Astrocyte of the cerebellum (primary cell): ENCODE measurements around the gene EPHB2.

Experiments
- DNase-seq: peaks from one replicate; pipeline ENCODE4 v3.0.0-alpha.2; 2011; ENCODE audit warnings: low read depth
- H3K4me3 ChIP-seq: 2 replicates; pipeline ENCODE4 v1.5.1; 2011; ENCODE audit warnings: mild to moderate bottlenecking, low read depth, low read length, moderate library complexity
- in situ Hi-C: cut with HindIII; loops from 2 replicates; pipeline ENCODE4 v1.10.0; 2017; ENCODE audit warnings: low sequenced_read_pairs
- TF ChIP-seq, protein P1 (sequence below): IDR thresholded peaks from 2 replicates; pipeline ENCODE4 v1.5.1; 2012; ENCODE audit warnings: low read length, low read depth, moderate library complexity, mild to moderate bottlenecking; ENCODE audit errors: missing control alignments

Gene EPHB2

DNA sequence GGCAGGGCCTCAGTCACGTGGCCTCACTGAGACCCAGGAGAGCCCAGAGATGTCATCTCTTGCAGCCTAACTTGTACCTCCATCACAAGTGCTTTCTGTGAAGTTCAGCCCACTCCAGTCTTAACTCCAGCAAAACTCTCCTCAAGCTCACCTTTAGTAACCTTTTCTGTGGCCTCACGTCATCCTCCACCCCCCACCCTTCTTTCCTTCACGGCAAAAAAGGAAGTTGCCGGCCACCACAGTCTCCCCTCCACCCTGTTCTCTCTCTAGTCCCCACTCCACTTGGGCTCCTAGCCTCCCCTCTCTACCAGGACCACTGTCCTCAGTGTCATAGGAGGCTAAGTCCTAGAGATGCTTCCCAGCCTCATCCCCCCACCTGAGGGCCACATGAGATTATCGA lies 155.1 kb downstream of the EPHB2 start:
- H3K4me3 ChIP-seq, result no peak overlapping the region
- TF ChIP-seq, protein P1, sequence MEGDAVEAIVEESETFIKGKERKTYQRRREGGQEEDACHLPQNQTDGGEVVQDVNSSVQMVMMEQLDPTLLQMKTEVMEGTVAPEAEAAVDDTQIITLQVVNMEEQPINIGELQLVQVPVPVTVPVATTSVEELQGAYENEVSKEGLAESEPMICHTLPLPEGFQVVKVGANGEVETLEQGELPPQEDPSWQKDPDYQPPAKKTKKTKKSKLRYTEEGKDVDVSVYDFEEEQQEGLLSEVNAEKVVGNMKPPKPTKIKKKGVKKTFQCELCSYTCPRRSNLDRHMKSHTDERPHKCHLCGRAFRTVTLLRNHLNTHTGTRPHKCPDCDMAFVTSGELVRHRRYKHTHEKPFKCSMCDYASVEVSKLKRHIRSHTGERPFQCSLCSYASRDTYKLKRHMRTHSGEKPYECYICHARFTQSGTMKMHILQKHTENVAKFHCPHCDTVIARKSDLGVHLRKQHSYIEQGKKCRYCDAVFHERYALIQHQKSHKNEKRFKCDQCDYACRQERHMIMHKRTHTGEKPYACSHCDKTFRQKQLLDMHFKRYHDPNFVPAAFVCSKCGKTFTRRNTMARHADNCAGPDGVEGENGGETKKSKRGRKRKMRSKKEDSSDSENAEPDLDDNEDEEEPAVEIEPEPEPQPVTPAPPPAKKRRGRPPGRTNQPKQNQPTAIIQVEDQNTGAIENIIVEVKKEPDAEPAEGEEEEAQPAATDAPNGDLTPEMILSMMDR, result no peak
- in situ Hi-C loops, result no loop called here
- DNase-seq, result no peak

DNA sequence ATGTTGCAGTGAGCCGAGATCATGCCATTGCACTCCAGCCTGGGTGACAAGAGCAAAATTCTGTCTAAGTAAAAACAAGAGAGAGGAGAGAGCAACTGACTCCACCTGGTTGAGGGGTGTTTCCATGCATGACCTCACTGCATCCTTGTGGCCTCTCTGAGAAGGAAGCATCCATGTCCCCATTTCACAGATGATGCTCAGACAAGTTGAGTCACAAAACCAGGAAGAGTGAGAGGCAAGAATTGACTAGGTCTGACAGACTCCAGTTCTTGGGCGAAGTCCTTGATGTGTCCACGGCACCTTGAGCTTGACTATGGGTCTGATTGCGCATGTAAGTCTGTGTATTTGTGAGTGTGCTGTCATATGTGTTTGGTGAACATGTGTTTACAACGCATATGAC lies 156.2 kb downstream of the EPHB2 start:
- in situ Hi-C loops, result no loop called here
- no peak overlapping the region for H3K4me3 ChIP-seq

DNA sequence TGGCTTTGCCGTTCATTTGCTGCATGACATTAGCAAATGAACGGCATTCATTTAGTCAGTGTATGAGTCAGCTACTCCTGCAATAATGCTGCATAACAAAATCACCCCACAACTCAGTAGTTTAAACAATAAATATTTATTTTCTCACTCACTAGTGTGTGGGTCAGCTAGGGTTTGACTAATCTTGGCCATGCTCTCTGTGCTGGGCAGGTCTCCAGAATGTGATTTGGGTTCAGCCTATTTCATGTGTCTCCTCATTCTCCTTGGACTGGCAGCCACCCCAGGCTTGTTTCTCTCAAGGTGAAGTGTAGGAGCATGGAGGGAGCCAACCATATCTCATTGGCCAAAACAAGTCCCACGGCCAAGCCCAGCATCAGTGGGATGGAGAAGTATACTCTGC lies 157.7 kb downstream of the EPHB2 start:
- in situ Hi-C loops, result no loop called here
- DNase-seq, result no peak
- no peak overlapping the region for H3K4me3 ChIP-seq
- TF ChIP-seq, protein P1, result no peak

More for the DNA sequence above, 156.2 kb downstream of the EPHB2 start:
- TF ChIP-seq, protein P1, result no peak
- no peak for DNase-seq

DNA sequence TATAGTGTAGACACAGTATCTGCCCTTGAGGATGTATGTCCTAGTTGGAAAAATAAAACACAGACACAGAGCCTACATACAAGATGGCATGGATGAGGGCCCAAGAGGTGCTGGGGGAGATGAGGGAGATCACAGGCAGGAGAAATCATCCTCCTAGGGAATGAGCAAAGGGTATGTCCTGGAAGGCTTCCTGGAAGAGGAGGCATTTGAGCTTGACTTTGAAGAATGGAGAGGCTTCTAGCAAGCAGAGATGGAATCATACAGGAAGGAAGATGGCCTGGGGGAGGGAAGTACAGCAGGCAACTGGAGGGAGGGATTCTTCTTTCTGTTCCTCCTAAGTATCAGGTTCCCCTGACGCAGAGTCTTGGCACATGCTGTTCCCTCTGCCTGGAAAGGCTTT lies 158.7 kb downstream of the EPHB2 start:
- no peak for DNase-seq
- TF ChIP-seq, protein P1, result no peak
- H3K4me3 ChIP-seq, result no peak overlapping the region
- in situ Hi-C loops, result no loop called here

DNA sequence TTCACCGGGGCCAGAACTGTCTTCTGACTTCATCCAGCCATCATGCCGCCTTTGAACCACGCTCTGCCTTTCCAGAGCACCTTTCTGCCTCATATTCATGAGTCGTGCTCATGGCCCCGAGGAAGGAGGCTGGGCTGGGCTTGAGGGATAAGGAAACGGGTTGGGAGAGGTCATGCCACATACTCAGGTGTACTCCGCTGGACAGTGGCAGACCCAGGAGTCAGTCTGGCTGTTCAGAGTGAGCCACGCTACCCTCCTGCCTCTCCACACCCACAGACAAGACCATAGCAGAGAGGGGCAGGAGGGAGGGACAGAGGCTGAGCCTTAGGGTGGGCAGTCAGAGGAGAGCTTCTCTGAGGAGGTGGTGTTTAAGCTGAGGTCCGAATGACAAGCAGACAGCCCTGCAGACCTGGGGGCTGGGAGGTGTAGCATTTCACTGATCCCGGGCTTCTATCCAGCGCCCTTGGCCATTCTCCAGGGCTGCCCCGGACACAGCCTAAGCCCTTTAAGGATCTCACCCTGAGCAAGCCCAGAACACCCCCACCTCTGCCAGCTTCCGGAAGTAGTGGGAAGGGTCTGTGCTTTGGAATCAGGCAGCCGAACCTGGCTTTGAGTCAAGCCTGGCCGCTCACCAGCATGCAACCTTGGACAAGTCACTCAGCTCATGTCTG lies 159.7 kb downstream of the EPHB2 start:
- in situ Hi-C loops, result no loop called here
- no peak for DNase-seq
- TF ChIP-seq, protein P1, result no peak

DNA sequence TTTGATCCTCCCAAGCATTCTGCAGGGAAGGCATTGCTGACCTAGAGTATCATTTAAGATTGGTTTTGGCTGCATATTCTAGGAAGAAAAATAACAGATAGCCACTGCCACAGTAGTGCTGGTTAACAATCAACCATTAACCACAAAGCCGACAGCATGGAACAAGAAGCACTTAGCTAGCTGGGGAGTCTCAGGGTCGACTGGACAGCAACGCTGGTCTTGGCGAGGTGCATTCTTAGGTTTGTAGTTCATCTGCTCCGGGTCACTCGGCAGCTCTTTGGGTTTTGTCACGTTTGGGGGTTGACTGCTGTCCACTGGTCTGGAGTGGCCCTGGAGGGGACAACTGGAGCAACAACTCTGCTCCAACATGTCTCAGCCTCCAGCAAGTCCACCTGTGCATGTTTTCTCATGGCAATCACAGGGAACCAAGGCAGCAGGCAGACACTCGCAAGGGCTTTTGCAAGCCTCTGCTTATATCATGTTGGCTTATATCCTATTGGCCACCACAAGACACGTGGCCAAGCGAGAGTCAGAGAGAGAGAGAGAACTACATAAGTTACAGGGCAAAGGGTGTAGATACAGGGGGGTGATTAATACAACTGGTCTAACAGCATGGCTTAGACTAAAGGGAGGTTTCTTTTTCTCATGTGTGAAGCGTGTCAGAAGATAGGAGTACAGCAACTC lies 162.5 kb downstream of the EPHB2 start:
- H3K4me3 ChIP-seq, result no peak overlapping the region
- in situ Hi-C loops, result no loop called here
- TF ChIP-seq, protein P1, result no peak
- DNase-seq, result no peak

More for the DNA sequence above, 159.7 kb downstream of the EPHB2 start:
- H3K4me3 ChIP-seq, result no peak overlapping the region
